ENCODE measurements around the gene PLA2G7. TPM values are rescaled to one million over a fixed set of nuclear protein-coding genes. Genes with fewer than 3 reads are reported as not detected.

PLA2G7 gene
- total and polyA plus RNA-seq, 10 of the 15 experiments (the other 5 are each of a cell fraction or from before 2014, with no cell fraction given) = not detected

DNA sequence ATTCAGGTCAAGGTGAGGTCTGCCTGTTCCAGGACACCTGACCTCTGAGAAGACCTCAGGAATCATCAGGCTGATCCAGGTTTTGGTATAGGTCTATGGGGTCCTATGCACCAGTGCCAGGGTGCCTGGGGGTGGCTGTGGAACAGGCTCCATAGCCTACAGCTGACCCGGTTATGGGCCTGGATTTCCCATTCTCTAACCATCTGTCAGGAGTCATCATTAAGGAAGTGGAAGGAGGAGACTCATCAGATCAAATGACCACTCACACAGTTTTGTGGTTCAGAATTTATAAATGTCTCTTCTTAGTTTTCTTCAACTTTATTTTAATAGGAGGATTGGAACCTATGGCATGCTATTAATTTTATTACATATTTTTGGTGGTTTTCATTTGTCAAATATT, 14.8 kb downstream of the PLA2G7 start:
- H3K4me2 ChIP-seq (ENCODE audit: control insufficient read depth, insufficient read depth) = no peak overlapping the region
- no peaks in the 10 kb centered on the region for H4K20me1 ChIP-seq (ENCODE audit: control insufficient read depth, insufficient read depth)
- intact Hi-C loops (cut with micrococcal nuclease; ENCODE audit: unreplicated experiment) (no loop called here), in situ Hi-C loops (cut with MboI) (no loop called here)
- no peaks in the 10 kb centered on the region for H3K36me3 ChIP-seq (ENCODE audit: control insufficient read depth in 2 of 2, insufficient read depth in 2 of 2, low read length in 1 of 2)
- no peak overlapping the region for H3K27ac ChIP-seq (ENCODE audit: control insufficient read depth, insufficient read depth)
- TF ChIP-seq FOS (IDR thresholded peaks at IDR 0.05; ENCODE audit: borderline replicate concordance, extremely low read depth, insufficient read length) (no peak), ZBTB40 (IDR thresholded peaks at IDR 0.05; ENCODE audit: borderline replicate concordance) (no peak), MTA2 (IDR thresholded peaks at IDR 0.05; ENCODE audit: low read depth) (no peak), EED (IDR thresholded peaks at IDR 0.05; ENCODE audit: low read depth) (no peak), FOXK2 (IDR thresholded peaks at IDR 0.05) (no peak), STAT3 (IDR thresholded peaks at IDR 0.05; ENCODE audit: low read depth, low read length) (no peak)
- TF ChIP-seq, protein P1, sequence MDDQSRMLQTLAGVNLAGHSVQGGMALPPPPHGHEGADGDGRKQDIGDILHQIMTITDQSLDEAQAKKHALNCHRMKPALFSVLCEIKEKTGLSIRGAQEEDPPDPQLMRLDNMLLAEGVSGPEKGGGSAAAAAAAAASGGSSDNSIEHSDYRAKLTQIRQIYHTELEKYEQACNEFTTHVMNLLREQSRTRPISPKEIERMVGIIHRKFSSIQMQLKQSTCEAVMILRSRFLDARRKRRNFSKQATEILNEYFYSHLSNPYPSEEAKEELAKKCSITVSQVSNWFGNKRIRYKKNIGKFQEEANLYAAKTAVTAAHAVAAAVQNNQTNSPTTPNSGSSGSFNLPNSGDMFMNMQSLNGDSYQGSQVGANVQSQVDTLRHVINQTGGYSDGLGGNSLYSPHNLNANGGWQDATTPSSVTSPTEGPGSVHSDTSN (IDR thresholded peaks at IDR 0.05; ENCODE audit: insufficient replicate concordance, low read depth, low read length) = no peak
- H3K9me3 ChIP-seq (replicated peaks; ENCODE audit: control insufficient read depth, insufficient read depth, low read length) = no peaks in the 10 kb centered on the region
- H2AFZ ChIP-seq (ENCODE audit: control insufficient read depth, low read depth, low read length) = no peak overlapping the region
- H3K4me1 ChIP-seq (ENCODE audit: control insufficient read depth, insufficient read depth, low read length) = no peaks in the 10 kb centered on the region
- CTCF ChIA-PET = no interaction called here
- H3K27me3 ChIP-seq (replicated peaks in 1 of 2; ENCODE audit: control insufficient read depth in 2 of 2, insufficient read depth in 2 of 2, low read length in 1 of 2) = peaks cover 0 to 2% of the 10 kb centered on the region in 2 experiments; a peak in 2 of 4 replicates
- 0% methylated on average over 1 of the region's 1 CpG for WGBS (ENCODE audit: insufficient coverage, insufficient replicate concordance, low lambda C conversion rate, missing lambda C conversion rate)
- no TSS peak for BruUV-seq (replicated peaks)
- no peaks in the 10 kb centered on the region for H3K79me2 ChIP-seq (ENCODE audit: control insufficient read depth, insufficient read depth, low read length)
- RAD21 ChIA-PET (ENCODE audit: unreplicated experiment) = no interaction called here
- SMC1A ChIA-PET (ENCODE audit: uncharacterized antibody, unreplicated experiment) = no interaction called here
- H3K4me3 ChIP-seq = no peak overlapping the region
- ATAC-seq = no peak
- FAIRE-seq = no peak
- POLR2A ChIA-PET = no interaction called here
- no peak overlapping the region for H3K9ac ChIP-seq (ENCODE audit: control insufficient read depth, insufficient read depth, low read length)
- DNase-seq (ENCODE audit: low read depth, low spot score) = no peak

All from GM12878 (cell line).